ENCODE results near the gene ATP2A2.
"Not testable (repeated sequence)": the region's sequence is repeated elsewhere in the genome, so short reads cannot be mapped to it uniquely, and the experiment has no call there.

The ATP2A2 gene

GRCh38 chr12:110301065-110301806 is 20.2 kb downstream of the ATP2A2 start:
- DNase-seq = no peak

GRCh38 chr12:110304061-110304551 is 23.1 kb downstream of the ATP2A2 start:
- no peak for DNase-seq

DNA sequence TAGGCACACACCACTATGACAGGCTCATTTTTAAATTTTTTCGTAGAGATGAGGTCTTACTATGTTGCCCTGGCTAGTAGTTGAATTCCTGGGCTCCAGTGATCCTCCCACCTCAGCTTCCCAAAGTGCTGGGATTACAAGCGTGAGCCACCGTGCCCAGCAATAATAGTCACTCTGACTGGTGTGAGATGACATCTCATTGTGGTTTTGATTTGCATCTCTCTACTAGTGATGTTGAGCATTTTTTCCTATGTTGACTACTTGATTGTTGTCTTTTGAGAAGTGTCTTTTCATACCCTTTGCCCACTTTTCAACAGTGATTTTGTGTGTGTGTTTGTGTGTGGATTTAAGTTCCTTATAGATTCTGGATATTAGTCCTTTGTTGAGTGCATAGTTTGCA is 26.3 kb downstream of the ATP2A2 start:
- DNase-seq = no peak

DNA sequence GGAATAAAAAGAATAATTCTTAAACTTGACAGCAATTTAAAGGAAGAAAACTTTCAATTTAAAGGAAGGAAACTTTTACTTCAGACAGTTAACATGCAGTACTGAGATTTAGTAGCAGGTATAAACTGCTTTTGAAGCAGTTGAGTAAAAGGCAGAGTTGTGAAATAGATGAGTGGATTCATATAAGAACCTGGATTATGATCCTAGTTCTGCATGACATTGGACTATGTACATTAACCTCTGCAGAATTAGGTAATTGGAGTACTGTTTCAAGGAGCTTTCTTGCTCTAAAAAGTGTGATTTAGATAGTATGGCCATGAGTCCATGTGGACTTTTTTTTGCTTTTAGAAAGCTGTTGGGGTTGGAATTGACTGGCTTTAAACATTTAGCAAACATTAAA is 29.7 kb downstream of the ATP2A2 start:
- no peak for DNase-seq

DNA sequence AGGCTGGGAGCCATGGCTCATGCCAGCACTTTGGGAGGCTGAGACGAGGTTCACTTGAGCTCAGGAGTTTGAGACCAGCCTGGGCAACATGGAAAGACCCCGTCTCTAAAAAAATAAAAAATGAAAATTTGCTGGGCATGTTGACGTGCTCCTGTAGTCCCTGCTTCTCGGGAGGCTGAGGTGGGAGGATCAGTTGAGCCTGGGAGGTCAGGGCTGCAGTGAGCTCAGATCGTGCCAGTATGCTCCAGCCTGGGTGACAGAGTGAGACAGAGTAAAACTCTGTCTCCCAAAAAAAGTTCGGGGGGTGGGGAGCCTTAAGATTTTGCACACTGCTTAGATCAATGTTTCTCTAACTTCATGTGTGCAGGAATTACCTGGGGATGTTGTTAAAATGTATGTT is 30.9 kb downstream of the ATP2A2 start:
- DNase-seq = no peak

DNA sequence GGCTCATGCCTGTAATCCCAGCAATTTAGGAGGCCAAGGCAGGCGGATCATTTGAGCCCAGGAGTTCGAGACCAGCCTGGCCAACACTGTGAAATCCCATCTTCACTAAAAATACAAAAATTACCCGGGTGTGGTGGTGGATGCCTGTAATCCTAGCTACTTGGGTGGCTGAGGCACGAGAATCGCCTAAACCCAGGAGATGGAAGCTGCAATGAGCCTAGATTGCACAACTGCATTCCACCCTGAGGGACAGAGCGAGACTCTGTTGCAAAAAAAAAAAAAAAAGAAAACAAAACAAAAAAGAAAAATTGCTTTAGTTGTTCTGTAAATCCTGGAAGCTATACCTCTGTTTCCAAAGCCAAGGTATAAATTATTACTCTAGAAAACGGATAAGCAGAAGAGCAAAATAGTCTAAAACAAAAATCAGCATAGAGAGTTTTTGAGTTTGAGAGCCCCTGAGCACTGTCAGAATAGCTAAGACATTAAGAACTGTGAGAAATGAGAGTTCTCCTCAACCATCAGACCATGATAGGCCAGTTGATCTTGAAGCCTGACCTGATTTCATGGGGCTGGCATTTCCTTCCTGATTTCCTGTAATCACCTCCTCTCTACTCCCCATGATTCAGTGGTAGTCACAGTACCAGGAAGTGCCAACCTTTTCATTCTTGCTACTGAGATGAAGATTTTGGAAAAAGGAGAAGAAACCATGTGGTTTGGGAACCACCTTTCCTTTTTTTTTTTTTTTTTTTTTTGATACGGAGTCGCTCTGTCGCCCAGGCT is 31.7 kb downstream of the ATP2A2 start:
- DNase-seq = no peak

- no peak for DNase-seq
Observed at GRCh38 chr12:110314308-110314707, 33.3 kb downstream of the ATP2A2 start.

- DNase-seq = no peak
Observed at GRCh38 chr12:110316861-110317260, 35.8 kb downstream of the ATP2A2 start.

DNA sequence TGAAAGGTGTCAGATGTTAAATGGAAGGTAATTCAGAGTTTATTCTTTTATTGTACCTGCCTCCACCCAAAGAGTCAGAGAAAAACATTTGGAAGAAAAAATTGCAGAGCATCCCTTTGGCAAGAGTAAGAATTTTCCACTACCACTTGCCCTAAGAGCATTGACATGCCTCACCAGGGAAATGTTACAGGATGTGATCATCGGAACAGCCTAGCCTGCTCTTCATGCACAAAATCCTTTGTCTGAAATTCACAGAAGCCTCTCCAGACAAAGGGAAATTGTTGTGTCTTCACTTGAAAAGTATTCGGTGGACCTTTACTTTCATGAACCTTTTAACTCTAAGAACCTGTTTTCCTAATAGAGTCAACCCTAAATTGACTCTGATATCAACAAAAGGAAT is 36.9 kb downstream of the ATP2A2 start:
- no peak for DNase-seq

DNA sequence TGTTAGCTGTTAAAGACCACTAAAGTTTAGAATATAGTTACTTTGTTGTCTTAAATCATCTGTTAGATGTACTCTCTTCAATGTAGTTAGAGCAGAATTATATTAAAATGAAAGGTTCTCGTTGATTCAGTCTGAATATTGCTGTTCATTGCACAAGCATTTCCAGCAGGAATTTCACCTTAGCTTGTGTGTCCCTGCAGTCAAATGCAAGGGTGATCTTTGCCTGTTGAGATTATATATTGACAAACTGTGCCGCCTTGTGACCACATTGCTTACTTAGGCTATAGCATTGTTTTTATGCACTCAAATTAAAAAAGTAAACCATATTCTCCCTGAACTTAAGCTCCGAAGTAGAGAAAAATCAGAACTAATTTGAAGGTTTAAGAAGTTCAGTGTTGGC is 39.5 kb downstream of the ATP2A2 start:
- DNase-seq = no peak

- DNase-seq = no peak
Observed at GRCh38 chr12:110329710-110330109, 48.7 kb downstream of the ATP2A2 start.

GRCh38 chr12:110330124-110330523 is 49.1 kb downstream of the ATP2A2 start:
- DNase-seq = no peak

- no peak for DNase-seq
Observed at GRCh38 chr12:110330544-110330943, 49.5 kb downstream of the ATP2A2 start.

DNA sequence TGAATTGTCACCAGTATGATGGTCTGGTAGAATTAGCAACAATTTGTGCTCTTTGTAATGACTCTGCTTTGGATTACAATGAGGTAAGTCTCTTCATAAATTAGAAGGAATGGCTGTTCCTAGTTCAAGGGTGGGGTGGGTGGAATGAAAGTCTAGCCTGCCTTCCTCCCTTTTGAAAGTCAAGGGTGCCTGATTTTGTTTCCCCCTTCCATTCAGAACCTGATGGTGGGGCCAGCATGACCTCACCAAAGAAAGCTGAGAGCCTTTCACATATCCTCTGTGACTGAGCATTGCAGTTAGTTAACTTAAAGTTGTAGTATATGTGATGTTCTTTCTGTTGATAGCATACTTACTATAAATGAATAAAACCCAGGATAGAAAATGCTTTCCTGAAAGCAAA is 52.2 kb downstream of the ATP2A2 start:
- no peak for DNase-seq

DNA sequence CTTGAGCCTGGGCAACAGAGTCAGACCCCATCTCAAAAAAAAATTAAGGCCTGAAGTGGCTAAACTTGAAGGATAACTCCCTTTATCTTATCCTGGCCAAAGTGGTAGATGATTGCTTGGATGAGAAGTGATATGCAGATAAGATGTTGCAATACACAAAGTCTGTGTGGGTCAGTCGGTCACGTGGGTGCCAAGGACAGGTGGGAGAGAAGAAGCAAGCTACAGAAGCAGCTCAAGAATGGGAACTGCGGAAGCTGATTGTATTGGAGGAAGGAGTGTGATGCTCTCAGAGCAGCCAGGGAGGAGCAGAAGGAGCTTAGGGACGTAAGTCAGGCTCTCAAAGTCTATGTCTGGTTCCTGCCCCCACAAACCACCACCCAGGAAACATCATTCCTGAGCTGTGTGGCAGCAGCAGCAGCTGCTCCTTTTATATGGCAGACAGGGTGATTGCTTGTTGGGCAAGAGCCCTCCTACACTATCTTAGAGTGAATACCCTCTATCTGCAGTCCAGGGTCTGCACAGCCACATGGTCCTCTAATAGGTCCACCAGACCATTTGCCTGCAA is 54.5 kb downstream of the ATP2A2 start:
- DNase-seq = no peak

- DNase-seq = peak; percentile 38
Observed at GRCh38 chr12:110337912-110338710, 57.1 kb downstream of the ATP2A2 start.

GRCh38 chr12:110338754-110339153 is 57.7 kb downstream of the ATP2A2 start:
- peak; percentile 51 for DNase-seq

GRCh38 chr12:110339184-110339952 is 58.3 kb downstream of the ATP2A2 start:
- no peak for DNase-seq

DNA sequence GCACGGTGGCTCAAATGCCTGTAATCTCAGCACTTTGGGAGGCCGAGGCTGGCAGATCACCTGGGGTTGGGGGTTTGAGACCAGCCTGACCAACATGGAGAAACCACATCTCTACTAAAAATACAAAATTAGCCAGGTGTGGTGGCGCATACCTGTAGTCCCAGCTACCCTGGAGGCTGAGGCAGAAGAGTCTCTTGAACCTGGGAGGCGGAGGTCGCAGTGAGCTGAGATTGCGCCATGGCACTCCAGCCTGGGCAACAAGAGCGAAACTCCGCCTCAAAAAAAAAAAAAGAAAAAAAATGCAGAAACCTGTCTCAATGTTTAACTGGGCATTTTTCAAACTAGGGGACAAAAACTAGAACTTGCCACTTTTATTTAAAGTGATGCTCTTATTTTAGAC is 59.2 kb downstream of the ATP2A2 start:
- DNase-seq = not testable (repeated sequence)

GRCh38 chr12:110340706-110341105 is 59.7 kb downstream of the ATP2A2 start:
- DNase-seq = no peak

GRCh38 chr12:110342157-110342556 is 61.1 kb downstream of the ATP2A2 start:
- no peak for DNase-seq

GRCh38 chr12:110343114-110343513 is 62.1 kb downstream of the ATP2A2 start:
- DNase-seq = no peak
